Measurements from ENCODE around the gene MAP4K3. TPM values are rescaled to one million over a fixed set of nuclear protein-coding genes. Genes with fewer than 3 reads are reported as not detected.

Gene MAP4K3
- total RNA-seq, 1 experiment from 2014 or later = 21.4 TPM

- H3K36me3 ChIP-seq (ENCODE audit: control insufficient read depth in 1 of 2, insufficient read depth in 2 of 2, low read length in 2 of 2) = peaks cover 2 to 4% of the 10 kb centered on the region in 2 experiments; a peak in 1 of 4 replicates
- H3K9me3 ChIP-seq (ENCODE audit: control insufficient read depth in 1 of 2, insufficient read depth in 1 of 2, low read depth in 1 of 2, low read length in 2 of 2) = no peaks in the 10 kb centered on the region
- no peak overlapping the region for H3K4me2 ChIP-seq (ENCODE audit: low read length)
- H2AFZ ChIP-seq (ENCODE audit: low read depth, low read length, poor library complexity, severe bottlenecking) = no peak overlapping the region
- ChIA-PET RAD21 (ENCODE audit: low non-redundant PET in 1 of 2, low total read pairs in 2 of 2, uncharacterized antibody in 2 of 2, unreplicated experiment in 2 of 2) (no interaction called here), CTCF (no interaction called here), POLR2A (no interaction called here)
- H3K27ac ChIP-seq (ENCODE audit: low read depth, low read length) = no peak overlapping the region
- no peaks in the 10 kb centered on the region for H3K27me3 ChIP-seq (ENCODE audit: insufficient read depth, low read length)
- intact Hi-C loops (cut with micrococcal nuclease) = no loop called here
- H3K4me1 ChIP-seq (ENCODE audit: control insufficient read depth in 1 of 2, insufficient read depth in 2 of 2, low read length in 2 of 2) = no peaks in the 10 kb centered on the region
- TF ChIP-seq ZNF274 (IDR thresholded peaks at IDR 0.05; ENCODE audit: low read depth, low read length) (no peak), ATF3 (IDR thresholded peaks at IDR 0.05) (no peak), YY1 (IDR thresholded peaks at IDR 0.05; ENCODE audit: extremely low read depth, insufficient replicate concordance, low read depth, low read length) (no peak), EGR1 (IDR thresholded peaks at IDR 0.05; ENCODE audit: low read depth) (no peak), JUND (IDR thresholded peaks at IDR 0.05) (no peak), ELF1 (IDR thresholded peaks at IDR 0.05; ENCODE audit: borderline replicate concordance, low read depth) (no peak), POLR2AphosphoS5 (IDR thresholded peaks at IDR 0.05; ENCODE audit: low read depth, low read length) (no peak), ZFX (IDR thresholded peaks at IDR 0.05) (no peak), MAX (IDR thresholded peaks at IDR 0.05) (no peak), SIN3A (IDR thresholded peaks at IDR 0.05; ENCODE audit: low read depth) (no peak), POLR2A (IDR thresholded peaks at IDR 0.05; ENCODE audit: borderline replicate concordance, extremely low read depth, insufficient read depth, insufficient read length) (no peak), FOSL1 (IDR thresholded peaks at IDR 0.05; ENCODE audit: low read depth) (no peak), CEBPB (IDR thresholded peaks at IDR 0.05; ENCODE audit: low read depth) (no peak)
- TF ChIP-seq, protein P1, sequence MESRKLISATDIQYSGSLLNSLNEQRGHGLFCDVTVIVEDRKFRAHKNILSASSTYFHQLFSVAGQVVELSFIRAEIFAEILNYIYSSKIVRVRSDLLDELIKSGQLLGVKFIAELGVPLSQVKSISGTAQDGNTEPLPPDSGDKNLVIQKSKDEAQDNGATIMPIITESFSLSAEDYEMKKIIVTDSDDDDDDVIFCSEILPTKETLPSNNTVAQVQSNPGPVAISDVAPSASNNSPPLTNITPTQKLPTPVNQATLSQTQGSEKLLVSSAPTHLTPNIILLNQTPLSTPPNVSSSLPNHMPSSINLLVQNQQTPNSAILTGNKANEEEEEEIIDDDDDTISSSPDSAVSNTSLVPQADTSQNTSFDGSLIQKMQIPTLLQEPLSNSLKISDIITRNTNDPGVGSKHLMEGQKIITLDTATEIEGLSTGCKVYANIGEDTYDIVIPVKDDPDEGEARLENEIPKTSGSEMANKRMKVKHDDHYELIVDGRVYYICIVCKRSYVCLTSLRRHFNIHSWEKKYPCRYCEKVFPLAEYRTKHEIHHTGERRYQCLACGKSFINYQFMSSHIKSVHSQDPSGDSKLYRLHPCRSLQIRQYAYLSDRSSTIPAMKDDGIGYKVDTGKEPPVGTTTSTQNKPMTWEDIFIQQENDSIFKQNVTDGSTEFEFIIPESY (IDR thresholded peaks at IDR 0.05; ENCODE audit: extremely low read depth, insufficient replicate concordance, low read length) = no peak
- TF ChIP-seq, protein P2, sequence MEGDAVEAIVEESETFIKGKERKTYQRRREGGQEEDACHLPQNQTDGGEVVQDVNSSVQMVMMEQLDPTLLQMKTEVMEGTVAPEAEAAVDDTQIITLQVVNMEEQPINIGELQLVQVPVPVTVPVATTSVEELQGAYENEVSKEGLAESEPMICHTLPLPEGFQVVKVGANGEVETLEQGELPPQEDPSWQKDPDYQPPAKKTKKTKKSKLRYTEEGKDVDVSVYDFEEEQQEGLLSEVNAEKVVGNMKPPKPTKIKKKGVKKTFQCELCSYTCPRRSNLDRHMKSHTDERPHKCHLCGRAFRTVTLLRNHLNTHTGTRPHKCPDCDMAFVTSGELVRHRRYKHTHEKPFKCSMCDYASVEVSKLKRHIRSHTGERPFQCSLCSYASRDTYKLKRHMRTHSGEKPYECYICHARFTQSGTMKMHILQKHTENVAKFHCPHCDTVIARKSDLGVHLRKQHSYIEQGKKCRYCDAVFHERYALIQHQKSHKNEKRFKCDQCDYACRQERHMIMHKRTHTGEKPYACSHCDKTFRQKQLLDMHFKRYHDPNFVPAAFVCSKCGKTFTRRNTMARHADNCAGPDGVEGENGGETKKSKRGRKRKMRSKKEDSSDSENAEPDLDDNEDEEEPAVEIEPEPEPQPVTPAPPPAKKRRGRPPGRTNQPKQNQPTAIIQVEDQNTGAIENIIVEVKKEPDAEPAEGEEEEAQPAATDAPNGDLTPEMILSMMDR (IDR thresholded peaks at IDR 0.05 in 2 of 3, conservative IDR thresholded peaks at IDR 0.05 in 1 of 3; ENCODE audit: borderline replicate concordance in 1 of 3, insufficient read depth in 1 of 3, low read depth in 2 of 3, low read length in 2 of 3) = no peak
- DNase-seq (ENCODE audit: low read depth, low spot score) (no peak), ATAC-seq (no peak)
- BruUV-seq (replicated peaks) = no TSS peak
- H3K79me2 ChIP-seq (ENCODE audit: insufficient read depth, low read length) = no peaks in the 10 kb centered on the region
- H3K4me3 ChIP-seq (replicated peaks in 1 of 2; ENCODE audit: low read depth in 1 of 2, low read length in 2 of 2) = no peak overlapping the region
- no peaks in the 10 kb centered on the region for H4K20me1 ChIP-seq (ENCODE audit: insufficient read depth)
- no peaks in the 10 kb centered on the region for H3K9me2 ChIP-seq (ENCODE audit: insufficient read depth)
- H3K9ac ChIP-seq (ENCODE audit: low read length) = no peak overlapping the region
Measured at GRCh38 chr2:39256040-39256439, 181.0 kb downstream of the MAP4K3 start.
